ENCODE results near the gene KLHL30. TPM values are rescaled to one million over a fixed set of nuclear protein-coding genes. Genes with fewer than 3 reads are reported as not detected.

The KLHL30 gene
- total RNA-seq, 4 donors from 2014 or later: 0.14 to 5.6 TPM; not detected in 2

DNA sequence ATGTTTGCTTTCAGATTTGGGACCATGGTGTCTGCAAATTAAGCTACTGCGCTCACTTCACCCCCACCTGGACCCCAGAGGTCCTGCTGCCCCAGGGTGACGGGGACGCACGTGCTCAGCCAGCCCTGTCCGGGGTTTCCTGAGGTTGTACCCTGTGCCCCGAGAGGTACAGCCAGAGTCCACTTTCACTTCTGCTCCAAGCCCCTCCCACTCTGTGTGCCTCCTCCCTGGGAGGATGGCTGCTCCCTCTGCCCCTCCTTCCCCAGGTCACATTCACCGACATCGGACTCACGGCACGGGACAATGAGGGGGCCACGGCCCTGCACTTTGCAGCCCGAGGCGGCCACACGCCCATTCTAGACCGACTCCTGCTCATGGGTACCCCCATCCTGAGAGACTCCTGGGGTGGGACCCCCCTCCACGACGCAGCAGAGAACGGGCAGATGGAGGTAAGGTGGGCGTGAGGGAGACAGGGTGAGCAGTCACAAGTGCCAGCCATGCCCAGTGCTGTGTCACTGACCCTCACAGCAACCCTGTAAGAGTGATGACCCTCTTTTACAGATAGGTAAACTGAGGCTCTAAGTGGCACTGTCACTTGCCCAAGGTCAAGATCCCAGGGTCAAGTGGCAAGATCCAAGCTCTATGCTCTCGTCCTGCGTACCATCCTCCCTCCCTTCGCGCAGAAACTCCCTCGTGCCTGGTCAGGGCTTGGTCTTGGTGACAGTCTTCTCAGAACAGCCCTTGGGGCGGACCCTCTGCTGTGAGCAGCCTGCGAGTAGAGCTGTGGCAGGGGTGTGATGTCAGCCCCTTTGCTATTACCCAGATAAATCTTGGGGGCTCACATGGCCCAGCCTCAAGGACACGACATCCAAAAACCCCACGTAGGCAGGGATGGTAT, 30.7 kb upstream of the KLHL30 start:
- H3K27ac ChIP-seq: no peak overlapping the region
- H3K9me3 ChIP-seq: peaks cover 3 to 6% of the 10 kb centered on the region in 2 donors
- no peaks in the 10 kb centered on the region for H3K27me3 ChIP-seq
- 66 to 87% methylated on average over 3 to 28 of the region's 28 CpGs for WGBS, 2 donors (ENCODE audit: low coverage in 1 of 2)
- intact Hi-C loops (cut with DNase I; ENCODE audit: low total_unique reads): no loop called here
- in situ Hi-C loops (cut with MboI; ENCODE audit: low pct_ligation_motif_present in 1 of 4, low pct_unique_long_range_greater_than_20kb in 1 of 4, low sequenced_read_pairs in 3 of 4): no loop called here
- H3K4me3 ChIP-seq: peak overlapping the region in 3 of 4 donors; percentile 11 to 28 (median 18)
- peak; percentile 70 for DNase-seq
- no peaks in the 10 kb centered on the region for H3K36me3 ChIP-seq
- TF ChIP-seq EP300 (IDR thresholded peaks at IDR 0.05; ENCODE audit: low read depth): no peak
- no peak for TF ChIP-seq POLR2AphosphoS5 (IDR thresholded peaks at IDR 0.05)
- TF ChIP-seq, protein P1, sequence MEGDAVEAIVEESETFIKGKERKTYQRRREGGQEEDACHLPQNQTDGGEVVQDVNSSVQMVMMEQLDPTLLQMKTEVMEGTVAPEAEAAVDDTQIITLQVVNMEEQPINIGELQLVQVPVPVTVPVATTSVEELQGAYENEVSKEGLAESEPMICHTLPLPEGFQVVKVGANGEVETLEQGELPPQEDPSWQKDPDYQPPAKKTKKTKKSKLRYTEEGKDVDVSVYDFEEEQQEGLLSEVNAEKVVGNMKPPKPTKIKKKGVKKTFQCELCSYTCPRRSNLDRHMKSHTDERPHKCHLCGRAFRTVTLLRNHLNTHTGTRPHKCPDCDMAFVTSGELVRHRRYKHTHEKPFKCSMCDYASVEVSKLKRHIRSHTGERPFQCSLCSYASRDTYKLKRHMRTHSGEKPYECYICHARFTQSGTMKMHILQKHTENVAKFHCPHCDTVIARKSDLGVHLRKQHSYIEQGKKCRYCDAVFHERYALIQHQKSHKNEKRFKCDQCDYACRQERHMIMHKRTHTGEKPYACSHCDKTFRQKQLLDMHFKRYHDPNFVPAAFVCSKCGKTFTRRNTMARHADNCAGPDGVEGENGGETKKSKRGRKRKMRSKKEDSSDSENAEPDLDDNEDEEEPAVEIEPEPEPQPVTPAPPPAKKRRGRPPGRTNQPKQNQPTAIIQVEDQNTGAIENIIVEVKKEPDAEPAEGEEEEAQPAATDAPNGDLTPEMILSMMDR (IDR thresholded peaks at IDR 0.05): no peak
- no peak for TF ChIP-seq POLR2A (IDR thresholded peaks at IDR 0.05)
- peaks cover 0 to 12% (median 6%) of the 10 kb centered on the region in 4 donors for H3K4me1 ChIP-seq

DNA sequence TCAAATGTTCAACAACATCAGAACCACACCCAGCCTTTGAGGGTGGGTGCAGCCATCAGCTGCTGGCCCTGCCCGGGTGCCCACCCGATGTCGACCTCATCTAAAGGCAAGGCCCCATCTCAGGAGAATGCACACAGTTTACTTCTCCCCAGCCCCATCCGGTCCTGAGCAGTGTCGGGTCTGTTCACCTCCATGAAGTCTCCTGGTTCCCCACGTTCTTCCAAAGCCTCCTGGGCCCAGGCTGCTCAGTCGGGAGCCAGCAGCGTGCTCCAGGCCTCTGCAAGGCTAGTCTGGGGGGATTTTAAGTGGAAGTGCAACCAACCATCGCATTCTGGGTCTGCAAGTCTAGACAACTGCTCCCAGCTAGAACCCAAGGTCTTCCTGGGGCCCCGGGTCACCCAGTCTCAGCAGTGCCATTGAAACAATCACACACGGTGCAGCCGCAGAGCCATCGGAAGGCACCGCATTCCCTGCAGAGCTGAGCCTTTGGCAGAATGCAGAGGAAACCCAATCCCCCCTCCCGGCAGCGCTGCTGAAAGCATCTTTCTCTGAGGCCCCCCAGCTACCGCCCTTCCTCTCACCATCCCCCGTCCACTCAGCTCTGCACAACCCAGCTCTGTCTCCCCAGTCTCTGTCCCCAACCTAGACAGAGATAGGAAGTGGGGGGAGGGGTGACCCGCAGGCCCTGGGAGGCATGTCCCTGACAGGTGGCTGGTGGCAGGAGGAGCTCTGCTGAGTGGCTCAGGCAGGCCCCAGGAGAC, 29.9 kb upstream of the KLHL30 start:
- Histone ChIP-seq H3K27ac (no peak overlapping the region), H3K27me3 (no peaks in the 10 kb centered on the region), H3K4me3 (no peak overlapping the region), H3K9me3 (peaks cover 3 to 8% of the 10 kb centered on the region in 2 donors), H3K36me3 (no peaks in the 10 kb centered on the region), H3K4me1 (peaks cover 0 to 12% (median 6%) of the 10 kb centered on the region in 4 donors)
- intact Hi-C loops (cut with DNase I; ENCODE audit: low total_unique reads): no loop called here
- in situ Hi-C loops (cut with MboI; ENCODE audit: low pct_ligation_motif_present in 1 of 4, low pct_unique_long_range_greater_than_20kb in 1 of 4, low sequenced_read_pairs in 3 of 4): no loop called here
- no peak for TF ChIP-seq POLR2AphosphoS5 (IDR thresholded peaks at IDR 0.05)
- TF ChIP-seq POLR2A (IDR thresholded peaks at IDR 0.05): no peak
- TF ChIP-seq, protein P1 (IDR thresholded peaks at IDR 0.05): no peak
- no peak for TF ChIP-seq EP300 (IDR thresholded peaks at IDR 0.05; ENCODE audit: low read depth)
- WGBS, 2 donors (ENCODE audit: low coverage in 1 of 2): 60% methylated on average over 19 of the region's 19 CpGs; no CpG with 5 or more reads in 1 of the 2 donors
- DNase-seq: peak; percentile 38

DNA sequence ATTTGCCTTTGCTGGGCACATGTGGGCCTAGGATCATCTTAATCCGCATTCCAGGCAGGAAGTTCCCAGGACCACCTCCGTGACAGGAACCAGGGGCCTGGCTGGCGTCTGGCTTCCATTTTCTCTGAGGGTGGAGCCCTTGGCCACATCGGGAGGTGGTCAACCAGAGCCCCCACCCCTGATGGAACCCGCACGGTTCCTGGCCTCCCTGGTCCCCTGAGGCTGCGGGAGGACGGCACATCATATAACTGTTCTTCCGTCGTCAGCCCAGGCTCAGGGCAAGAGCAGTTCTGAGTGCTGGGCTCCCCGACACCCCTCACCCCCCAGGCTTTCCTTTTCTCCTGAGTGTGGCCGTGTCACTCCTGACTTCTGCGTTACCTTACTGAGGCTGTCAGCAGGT, 24.9 kb upstream of the KLHL30 start:
- Histone ChIP-seq H3K9me3 (peaks cover 3 to 8% of the 10 kb centered on the region in 2 donors), H3K36me3 (no peaks in the 10 kb centered on the region), H3K4me1 (peaks cover 0 to 3% (median 0%) of the 10 kb centered on the region in 4 donors), H3K27ac (no peak overlapping the region), H3K4me3 (no peak overlapping the region), H3K27me3 (no peaks in the 10 kb centered on the region)
- intact Hi-C loops (cut with DNase I; ENCODE audit: low total_unique reads): no loop called here
- TF ChIP-seq POLR2A (IDR thresholded peaks at IDR 0.05): no peak
- TF ChIP-seq, protein P1 (IDR thresholded peaks at IDR 0.05): no peak
- TF ChIP-seq EP300 (IDR thresholded peaks at IDR 0.05; ENCODE audit: low read depth): no peak
- no peak for TF ChIP-seq POLR2AphosphoS5 (IDR thresholded peaks at IDR 0.05)
- DNase-seq: no peak
- in situ Hi-C loops (cut with MboI; ENCODE audit: low pct_ligation_motif_present in 1 of 4, low pct_unique_long_range_greater_than_20kb in 1 of 4, low sequenced_read_pairs in 3 of 4): no loop called here
- 92 to 96% methylated on average over 11 to 13 of the region's 13 CpGs for WGBS, 2 donors (ENCODE audit: low coverage in 1 of 2)

DNA sequence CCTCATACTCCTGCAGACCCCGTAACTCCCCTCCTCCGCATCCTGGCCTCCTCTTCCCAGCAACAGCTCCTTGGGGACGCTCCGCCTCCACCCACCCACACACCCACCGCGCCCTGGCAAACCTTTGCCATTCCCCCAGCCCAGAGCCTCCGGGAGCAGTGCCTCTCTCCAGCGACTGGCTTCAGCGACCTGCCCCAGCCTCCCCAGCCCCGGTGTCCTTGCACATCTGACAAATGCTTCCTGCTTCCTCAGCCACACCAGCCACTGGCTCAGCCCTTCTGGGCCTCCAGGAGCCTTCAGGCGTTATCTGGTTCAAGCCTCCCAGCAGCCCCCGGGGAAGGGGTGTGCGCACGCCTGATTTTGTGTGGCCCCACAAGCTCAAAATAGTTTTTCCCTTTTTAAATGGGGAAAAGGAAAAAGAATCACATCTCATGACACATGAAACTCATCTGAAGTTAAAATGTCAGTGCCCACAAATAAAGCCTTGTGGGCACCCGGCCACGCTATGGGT, 24.1 kb upstream of the KLHL30 start:
- no peak for TF ChIP-seq POLR2AphosphoS5 (IDR thresholded peaks at IDR 0.05)
- TF ChIP-seq POLR2A (IDR thresholded peaks at IDR 0.05): no peak
- no peak for DNase-seq
- WGBS, 2 donors (ENCODE audit: low coverage in 1 of 2): 80 to 87% methylated on average over 7 to 16 of the region's 16 CpGs
- intact Hi-C loops (cut with DNase I; ENCODE audit: low total_unique reads): no loop called here
- in situ Hi-C loops (cut with MboI; ENCODE audit: low pct_ligation_motif_present in 1 of 4, low pct_unique_long_range_greater_than_20kb in 1 of 4, low sequenced_read_pairs in 3 of 4): no loop called here
- no peaks in the 10 kb centered on the region for H3K36me3 ChIP-seq
- H3K4me1 ChIP-seq: no peaks in the 10 kb centered on the region
- H3K4me3 ChIP-seq: no peak overlapping the region
- no peak overlapping the region for H3K27ac ChIP-seq
- H3K9me3 ChIP-seq: peaks cover 3 to 8% of the 10 kb centered on the region in 2 donors
- H3K27me3 ChIP-seq: no peaks in the 10 kb centered on the region

Measured in transverse colon (tissue), 4 donors.